ENCODE results near the gene DIS3L2.

Gene DIS3L2

GRCh38 chr2:232184346-232184745 lies 222.8 kb downstream of the DIS3L2 start:
- no peak for DNase-seq (ENCODE audit: low spot score)

- DNase-seq (ENCODE audit: low spot score) = no peak
Observed at GRCh38 chr2:232190796-232191195, 229.3 kb downstream of the DIS3L2 start.

DNA sequence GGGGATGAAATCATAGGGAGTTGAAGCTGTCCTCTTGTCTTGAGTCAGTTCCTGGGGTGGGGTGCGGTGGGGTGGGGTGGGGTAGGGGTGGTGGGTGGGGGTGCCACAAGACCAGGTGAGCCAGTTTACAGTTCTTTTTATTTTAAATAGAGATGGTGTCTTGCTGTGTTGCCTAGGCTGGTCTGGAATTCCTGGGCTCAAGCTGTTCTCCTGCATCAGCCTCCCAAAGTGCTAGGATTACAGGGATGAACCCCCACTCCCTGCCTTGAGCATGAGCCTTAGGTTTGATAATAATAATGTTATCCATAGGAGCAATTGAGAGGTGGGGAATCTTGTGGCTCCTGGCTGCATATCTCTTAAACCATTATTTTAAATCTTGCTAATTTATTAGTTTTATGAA lies 234.0 kb downstream of the DIS3L2 start:
- no peak for DNase-seq (ENCODE audit: low spot score)

- no peak for DNase-seq (ENCODE audit: low spot score)
Observed at GRCh38 chr2:232196802-232197201, 235.3 kb downstream of the DIS3L2 start.

DNA sequence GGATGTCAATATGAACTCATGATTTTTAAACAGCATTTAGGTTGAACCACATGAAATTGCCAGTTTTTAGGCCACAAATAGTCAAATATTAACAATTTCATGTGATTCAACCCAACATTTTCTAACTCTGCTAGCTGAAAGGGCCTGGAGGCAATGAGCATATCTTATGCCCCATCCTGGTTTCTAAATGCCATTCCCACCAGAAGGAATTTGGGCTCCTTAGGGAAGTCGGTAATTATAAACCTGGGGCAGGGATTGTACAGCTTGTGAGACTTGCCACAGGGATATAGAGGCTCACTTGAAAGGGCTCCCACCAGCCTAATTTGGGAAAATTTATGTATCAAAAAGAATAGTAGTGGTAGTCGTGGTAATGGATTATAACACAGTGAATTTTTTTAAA lies 238.7 kb downstream of the DIS3L2 start:
- DNase-seq (ENCODE audit: low spot score) = no peak

- no peak for DNase-seq (ENCODE audit: low spot score)
Observed at GRCh38 chr2:232203166-232203891, 241.8 kb downstream of the DIS3L2 start.

DNA sequence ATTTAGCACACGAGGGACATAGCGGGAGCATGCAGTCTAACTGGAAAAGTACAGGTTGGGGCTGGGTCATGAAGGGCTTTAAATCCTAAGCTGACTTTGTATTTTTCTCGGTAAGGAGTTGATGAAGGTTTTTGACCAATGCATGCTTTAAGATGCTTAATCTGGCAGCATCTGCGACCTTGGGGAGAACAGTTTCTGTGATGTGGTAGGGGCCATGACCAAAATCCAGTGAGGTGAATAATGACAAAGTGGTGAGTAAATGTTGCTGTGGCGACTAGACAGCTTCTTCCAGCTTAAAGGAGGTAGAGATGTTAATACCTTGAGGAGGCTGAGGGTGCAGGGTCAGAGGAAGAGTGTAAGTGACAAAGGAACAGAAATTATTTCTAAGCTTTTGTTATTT lies 242.4 kb downstream of the DIS3L2 start:
- DNase-seq (ENCODE audit: low spot score) = no peak

DNA sequence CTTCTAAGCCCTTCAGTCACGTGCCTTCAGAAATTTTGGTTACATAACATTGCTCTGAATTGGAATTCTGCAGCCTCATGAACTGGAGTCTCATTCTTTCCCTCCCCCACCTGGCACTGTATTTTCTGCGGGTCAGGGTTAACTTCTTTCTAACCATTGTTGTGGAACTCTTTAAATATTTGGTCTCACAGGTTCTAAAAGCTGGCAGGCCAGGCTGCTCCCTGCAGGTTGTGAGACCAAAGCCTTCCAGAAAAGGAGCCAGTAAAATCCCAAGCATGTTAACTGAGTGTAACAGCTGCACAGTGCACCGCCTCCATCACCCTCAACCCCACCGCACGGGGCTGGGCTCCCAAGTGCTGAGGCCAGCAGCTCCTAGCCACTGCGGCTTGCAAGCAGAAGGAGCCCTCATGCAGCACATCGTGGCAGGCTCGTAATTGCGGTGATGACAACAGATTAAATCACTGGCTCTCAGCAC lies 243.0 kb downstream of the DIS3L2 start:
- DNase-seq (ENCODE audit: low spot score) = no peak

GRCh38 chr2:232207174-232207573 lies 245.7 kb downstream of the DIS3L2 start:
- no peak for DNase-seq (ENCODE audit: low spot score)

DNA sequence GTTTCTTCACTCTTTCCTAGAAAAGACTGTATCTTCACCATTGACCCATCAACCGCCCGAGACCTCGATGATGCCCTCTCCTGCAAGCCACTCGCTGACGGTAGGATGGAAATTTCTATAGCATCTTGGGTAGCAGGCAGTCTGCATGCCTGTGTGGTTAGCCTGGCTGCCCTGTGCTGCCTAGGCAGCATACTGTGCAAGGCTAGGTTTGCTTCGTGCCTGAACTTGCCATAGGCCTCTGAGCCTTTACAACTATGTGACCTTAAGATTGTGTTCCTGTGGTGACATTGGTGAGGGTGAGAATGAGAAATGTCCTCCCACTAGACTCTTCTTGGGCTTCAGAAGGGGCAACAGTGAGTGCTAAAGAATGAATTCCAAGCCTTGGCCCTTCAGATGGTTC lies 248.8 kb downstream of the DIS3L2 start:
- no peak for DNase-seq (ENCODE audit: low spot score)

DNA sequence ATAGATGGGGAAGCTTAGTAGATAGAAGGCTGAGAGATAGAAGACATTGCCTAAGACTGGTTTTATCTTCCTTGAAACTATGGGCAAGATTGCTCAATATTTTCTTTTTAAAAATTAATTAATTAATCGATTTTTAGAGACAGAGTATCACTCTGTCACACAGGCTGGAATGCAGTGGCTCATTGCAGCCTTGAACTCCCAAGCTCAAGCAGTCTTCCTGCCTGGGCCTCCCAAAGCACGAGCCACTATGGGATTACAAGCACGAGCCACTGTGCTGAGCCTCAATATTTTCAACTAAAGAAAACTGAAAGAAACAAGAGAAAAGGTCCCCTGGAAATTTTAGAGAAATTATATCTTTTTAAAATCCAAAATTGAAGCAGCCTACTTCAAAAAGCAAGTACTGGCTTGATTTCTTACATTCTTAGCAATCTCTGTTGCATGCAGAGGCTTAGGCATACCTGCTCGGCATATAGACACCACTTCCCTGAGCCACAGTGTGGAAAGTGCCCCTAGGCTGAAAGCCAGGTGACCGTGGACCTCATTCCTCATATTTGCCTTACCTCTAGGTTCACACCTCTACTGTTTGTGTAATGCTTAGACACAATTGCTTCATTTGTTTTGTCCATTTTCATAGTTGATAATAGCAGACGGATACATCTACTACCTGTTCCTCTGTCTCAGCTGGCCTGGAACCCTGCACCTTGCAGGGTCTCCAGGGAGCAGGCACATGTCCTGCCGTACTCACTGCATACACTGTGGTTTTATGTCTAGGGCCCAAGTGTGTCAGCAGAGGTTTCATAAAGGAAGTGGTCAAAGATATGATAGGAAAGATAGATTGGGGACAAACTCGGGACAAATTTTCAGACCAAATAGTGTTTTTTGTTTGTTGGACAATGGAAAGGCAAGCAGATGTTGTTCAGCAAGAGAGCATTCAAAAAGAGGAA lies 250.5 kb downstream of the DIS3L2 start:
- no peak for DNase-seq (ENCODE audit: low spot score)

GRCh38 chr2:232213176-232213575 lies 251.7 kb downstream of the DIS3L2 start:
- no peak for DNase-seq (ENCODE audit: low spot score)

GRCh38 chr2:232214053-232214452 lies 252.5 kb downstream of the DIS3L2 start:
- no peak for DNase-seq (ENCODE audit: low spot score)

DNA sequence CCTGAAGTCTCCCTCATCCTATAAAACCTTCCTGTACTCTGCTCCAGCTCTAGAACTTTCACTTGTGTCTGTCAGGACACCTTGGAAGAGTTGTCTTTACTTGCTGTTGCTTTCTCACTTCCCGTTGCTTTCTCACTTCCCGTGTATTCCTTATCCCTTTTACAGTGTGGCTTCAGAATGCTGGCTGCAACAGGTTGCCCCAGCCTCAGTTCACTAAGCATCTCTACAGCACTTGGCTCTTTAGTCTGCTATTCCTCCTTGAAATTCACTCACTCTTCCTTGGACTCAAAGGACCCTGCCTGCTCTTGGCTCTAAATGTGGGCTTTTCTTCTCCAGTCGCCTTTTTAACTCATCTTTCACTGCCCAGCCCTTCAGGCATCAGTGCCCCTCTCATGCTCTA lies 254.5 kb downstream of the DIS3L2 start:
- DNase-seq (ENCODE audit: low spot score) = no peak

DNA sequence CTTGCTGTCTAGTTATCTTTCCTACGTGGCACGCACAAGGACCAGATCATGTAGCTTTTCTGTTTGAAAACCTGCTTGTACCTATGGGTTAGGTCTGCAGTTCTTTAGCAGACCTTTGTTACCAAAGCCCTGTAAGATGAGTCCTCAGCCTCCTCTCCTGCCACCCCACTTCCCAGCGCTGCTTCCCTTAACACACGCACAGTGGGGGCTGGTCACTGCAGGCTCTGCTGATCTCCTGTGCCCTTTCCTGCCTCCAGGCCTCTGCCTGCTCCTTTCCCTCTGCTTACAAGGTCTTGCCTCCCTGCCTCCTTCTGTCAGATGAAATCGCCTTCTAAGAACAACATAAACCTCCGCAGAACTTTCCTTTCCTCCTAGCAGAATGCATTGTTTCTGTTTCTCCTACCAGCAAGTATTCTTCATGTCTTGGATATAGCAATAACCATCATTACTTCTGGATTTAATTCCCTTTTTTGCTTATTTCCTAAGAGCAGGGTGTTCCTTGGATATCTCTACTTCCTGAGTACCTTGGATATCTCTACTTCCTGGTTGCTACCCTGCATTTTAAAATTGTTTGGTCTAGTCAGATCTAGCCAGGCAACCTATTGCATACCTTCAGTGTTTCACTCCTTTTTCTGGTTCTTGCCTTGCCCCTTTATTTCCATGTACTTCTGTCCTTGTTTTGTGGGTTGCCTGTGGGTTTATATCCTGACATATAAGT lies 257.4 kb downstream of the DIS3L2 start:
- DNase-seq (ENCODE audit: low spot score) = no peak

- peak; percentile 34 for DNase-seq (ENCODE audit: low spot score)
Observed at GRCh38 chr2:232219496-232219870, 258.0 kb downstream of the DIS3L2 start.

DNA sequence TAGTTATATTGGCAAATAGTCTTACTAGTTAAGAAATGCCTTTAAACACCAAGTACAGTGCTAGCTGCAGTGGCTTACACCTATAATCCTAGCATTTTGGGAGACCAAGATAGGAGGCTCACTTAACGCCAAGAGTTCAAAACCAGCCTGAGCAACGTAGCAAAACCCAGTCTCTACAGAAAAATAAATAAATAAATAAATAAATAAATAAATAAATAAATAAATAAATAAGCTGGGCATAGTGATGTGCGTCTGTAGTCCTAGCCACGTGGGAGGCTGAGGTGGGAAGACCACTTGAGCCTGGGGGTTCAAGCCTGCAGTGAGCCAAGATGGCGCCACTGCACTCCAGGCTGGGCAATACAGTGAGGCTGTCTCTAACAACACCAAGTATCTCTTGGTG lies 258.4 kb downstream of the DIS3L2 start:
- DNase-seq (ENCODE audit: low spot score) = no peak

- DNase-seq (ENCODE audit: low spot score) = no peak
Observed at GRCh38 chr2:232225429-232225828, 263.9 kb downstream of the DIS3L2 start.

- DNase-seq (ENCODE audit: low spot score) = no peak
Observed at GRCh38 chr2:232225895-232226294, 264.4 kb downstream of the DIS3L2 start.

GRCh38 chr2:232228332-232228731 lies 266.8 kb downstream of the DIS3L2 start:
- DNase-seq (ENCODE audit: low spot score) = no peak

DNA sequence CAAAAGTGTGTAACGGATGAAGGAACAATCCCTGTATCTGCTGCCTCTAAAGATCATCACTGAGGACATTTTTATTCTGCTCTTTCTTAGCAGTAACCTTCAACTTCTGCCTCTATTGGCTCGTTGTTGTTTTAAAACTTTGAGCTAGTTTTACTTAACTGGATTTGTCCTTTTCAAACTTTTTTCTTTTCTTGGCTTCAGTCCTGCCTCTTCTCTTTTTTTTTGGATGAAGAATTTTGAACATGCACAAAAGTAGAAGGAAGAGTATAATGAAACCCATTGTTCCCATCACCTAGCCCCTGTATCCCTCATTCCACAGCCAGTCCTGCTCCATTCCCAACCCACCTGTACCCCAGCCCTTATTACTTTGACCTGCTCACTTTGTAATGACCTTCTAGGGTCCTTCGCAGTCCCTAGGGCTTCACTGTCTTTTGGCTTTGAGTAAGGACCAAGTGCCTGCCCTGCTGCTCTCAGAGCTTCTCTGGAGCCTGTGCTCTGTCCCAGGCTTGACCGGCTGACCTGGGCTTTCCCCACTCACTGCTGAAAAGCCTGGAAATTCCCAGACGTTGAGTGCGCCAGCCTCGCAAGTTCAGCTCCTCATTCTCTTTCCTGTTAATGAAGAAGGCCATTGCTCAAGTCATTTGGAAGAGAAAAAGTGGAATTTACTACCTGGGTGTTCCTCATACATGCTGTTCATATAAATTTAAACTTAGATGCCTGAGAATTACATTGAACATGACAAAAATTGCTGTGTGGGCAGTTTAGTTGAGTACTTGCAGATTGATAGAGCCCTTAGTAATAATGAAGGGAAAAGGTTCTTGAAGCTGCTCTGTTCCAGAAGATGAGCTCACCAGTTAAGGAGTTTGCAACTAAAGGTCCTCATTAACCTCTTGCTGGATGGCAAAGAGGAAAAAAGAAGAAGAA lies 267.7 kb downstream of the DIS3L2 start:
- DNase-seq (ENCODE audit: low spot score) = no peak
